ENCODE results near the gene GAGE12F. TPM values are rescaled to one million over a fixed set of nuclear protein-coding genes. Genes with fewer than 3 reads are reported as not detected.

Gene GAGE12F
- total RNA-seq, 2 donors from 2014 or later = not detected

Other genes with a start within 250 kb of the GAGE12F start
- gene GAGE12J, start 238.8 kb upstream of the GAGE12F start, total RNA-seq = not detected
- not detected for gene GAGE13, start 229.3 kb upstream of the GAGE12F start, total RNA-seq
- gene GAGE12C, start 28.7 kb upstream of the GAGE12F start, total RNA-seq = not detected
- not detected for gene GAGE12D, start 19.1 kb upstream of the GAGE12F start, total RNA-seq
- gene GAGE12E, start 9.6 kb upstream of the GAGE12F start, total RNA-seq = not detected
- gene GAGE12G, start 9.6 kb downstream of the GAGE12F start, total RNA-seq = not detected
- gene GAGE12H, start 19.1 kb downstream of the GAGE12F start, total RNA-seq = not detected
- gene GAGE2A, start 28.7 kb downstream of the GAGE12F start, total RNA-seq = not detected
- not detected for gene GAGE1, start 38.2 kb downstream of the GAGE12F start, total RNA-seq
- not detected for gene PAGE1, start 135.1 kb downstream of the GAGE12F start, total RNA-seq

Measured in activated T-cell treated with anti-CD3 and anti-CD28 coated beads, Interleukin-2, amount 50 U/mL, for 72 hours (primary cell).